HL-60 (cell line): ENCODE measurements around the gene TAC3.
"Not testable (repeated sequence)": the region's sequence is repeated elsewhere in the genome, so short reads cannot be mapped to it uniquely, and the experiment has no call there.

Experiments used
- POLR2AphosphoS5 ChIP-seq: IDR thresholded peaks from 2 replicates; pipeline ENCODE4 v1.6.1; 2012; ENCODE audit warnings: low read depth
- TF ChIP-seq, protein P1 (sequence below): IDR thresholded peaks from one replicate; pipeline ENCODE4 v1.5.1; 2011; ENCODE audit warnings: low read length, control low read depth, inconsistent platforms; ENCODE audit not compliant: insufficient read depth
- TF ChIP-seq, protein P2 (sequence below): IDR thresholded peaks from 2 replicates; pipeline ENCODE4 v1.6.1; 2012; ENCODE audit warnings: low read depth; ENCODE audit not compliant: insufficient replicate concordance

DNA sequence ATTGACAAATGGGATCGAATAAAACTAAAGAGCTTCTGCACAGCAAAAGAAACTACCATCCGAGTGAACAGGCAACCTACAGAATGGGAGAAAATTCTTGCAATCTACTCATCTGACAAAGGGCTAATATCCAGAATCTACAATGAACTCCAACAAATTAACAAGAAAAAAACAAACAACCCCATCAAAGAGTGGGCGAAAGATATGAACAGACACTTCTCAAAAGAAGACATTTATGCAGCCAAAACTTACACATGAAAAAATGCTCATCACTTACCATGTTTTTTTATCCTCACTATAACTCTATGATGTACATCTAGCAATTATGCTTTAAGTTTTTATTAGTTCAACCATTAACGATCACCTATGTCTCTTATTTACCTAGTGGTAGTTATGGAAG, 37.6 kb upstream of the TAC3 start:
- TF ChIP-seq, protein P1, sequence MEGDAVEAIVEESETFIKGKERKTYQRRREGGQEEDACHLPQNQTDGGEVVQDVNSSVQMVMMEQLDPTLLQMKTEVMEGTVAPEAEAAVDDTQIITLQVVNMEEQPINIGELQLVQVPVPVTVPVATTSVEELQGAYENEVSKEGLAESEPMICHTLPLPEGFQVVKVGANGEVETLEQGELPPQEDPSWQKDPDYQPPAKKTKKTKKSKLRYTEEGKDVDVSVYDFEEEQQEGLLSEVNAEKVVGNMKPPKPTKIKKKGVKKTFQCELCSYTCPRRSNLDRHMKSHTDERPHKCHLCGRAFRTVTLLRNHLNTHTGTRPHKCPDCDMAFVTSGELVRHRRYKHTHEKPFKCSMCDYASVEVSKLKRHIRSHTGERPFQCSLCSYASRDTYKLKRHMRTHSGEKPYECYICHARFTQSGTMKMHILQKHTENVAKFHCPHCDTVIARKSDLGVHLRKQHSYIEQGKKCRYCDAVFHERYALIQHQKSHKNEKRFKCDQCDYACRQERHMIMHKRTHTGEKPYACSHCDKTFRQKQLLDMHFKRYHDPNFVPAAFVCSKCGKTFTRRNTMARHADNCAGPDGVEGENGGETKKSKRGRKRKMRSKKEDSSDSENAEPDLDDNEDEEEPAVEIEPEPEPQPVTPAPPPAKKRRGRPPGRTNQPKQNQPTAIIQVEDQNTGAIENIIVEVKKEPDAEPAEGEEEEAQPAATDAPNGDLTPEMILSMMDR: not testable (repeated sequence)
- TF ChIP-seq, protein P2, sequence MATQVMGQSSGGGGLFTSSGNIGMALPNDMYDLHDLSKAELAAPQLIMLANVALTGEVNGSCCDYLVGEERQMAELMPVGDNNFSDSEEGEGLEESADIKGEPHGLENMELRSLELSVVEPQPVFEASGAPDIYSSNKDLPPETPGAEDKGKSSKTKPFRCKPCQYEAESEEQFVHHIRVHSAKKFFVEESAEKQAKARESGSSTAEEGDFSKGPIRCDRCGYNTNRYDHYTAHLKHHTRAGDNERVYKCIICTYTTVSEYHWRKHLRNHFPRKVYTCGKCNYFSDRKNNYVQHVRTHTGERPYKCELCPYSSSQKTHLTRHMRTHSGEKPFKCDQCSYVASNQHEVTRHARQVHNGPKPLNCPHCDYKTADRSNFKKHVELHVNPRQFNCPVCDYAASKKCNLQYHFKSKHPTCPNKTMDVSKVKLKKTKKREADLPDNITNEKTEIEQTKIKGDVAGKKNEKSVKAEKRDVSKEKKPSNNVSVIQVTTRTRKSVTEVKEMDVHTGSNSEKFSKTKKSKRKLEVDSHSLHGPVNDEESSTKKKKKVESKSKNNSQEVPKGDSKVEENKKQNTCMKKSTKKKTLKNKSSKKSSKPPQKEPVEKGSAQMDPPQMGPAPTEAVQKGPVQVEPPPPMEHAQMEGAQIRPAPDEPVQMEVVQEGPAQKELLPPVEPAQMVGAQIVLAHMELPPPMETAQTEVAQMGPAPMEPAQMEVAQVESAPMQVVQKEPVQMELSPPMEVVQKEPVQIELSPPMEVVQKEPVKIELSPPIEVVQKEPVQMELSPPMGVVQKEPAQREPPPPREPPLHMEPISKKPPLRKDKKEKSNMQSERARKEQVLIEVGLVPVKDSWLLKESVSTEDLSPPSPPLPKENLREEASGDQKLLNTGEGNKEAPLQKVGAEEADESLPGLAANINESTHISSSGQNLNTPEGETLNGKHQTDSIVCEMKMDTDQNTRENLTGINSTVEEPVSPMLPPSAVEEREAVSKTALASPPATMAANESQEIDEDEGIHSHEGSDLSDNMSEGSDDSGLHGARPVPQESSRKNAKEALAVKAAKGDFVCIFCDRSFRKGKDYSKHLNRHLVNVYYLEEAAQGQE: not testable (repeated sequence)
- not testable (repeated sequence) for TF ChIP-seq POLR2AphosphoS5
